Nephron (organoid): ENCODE measurements around the gene NSMCE1.

Source experiments
- H3K27ac Mint-ChIP-seq, 3 experiments: 2 replicates each; pipeline ENCODE4 v1.8.0; 2020; ENCODE audit warnings: mixed read lengths in 3 of 3, mild to moderate bottlenecking in 2 of 3, moderate library complexity in 1 of 3
- H3K27me3 Mint-ChIP-seq: 2 replicates; pipeline ENCODE4 v1.8.0; 2021; ENCODE audit warnings: low read depth, mild to moderate bottlenecking, moderate library complexity, mixed read lengths
- H3K36me3 Mint-ChIP-seq: 2 replicates; pipeline ENCODE4 v1.8.0; 2020; ENCODE audit warnings: low read depth, mixed read lengths
- H3K4me1 Mint-ChIP-seq: 2 replicates; pipeline ENCODE4 v1.8.0; 2020; ENCODE audit warnings: mixed read lengths
- H3K4me3 Mint-ChIP-seq, 3 experiments: 2 replicates each; pipeline ENCODE4 v1.8.0; 2020; ENCODE audit warnings: mild to moderate bottlenecking in 3 of 3, mixed read lengths in 3 of 3, moderate library complexity in 2 of 3
- H3K9me3 Mint-ChIP-seq: 2 replicates; pipeline ENCODE4 v1.8.0; 2020; ENCODE audit warnings: mixed read lengths
- CTCF ChIP-seq, 3 experiments: fragments of 200-600 bp; sonication (generic); IDR thresholded peaks; one replicate each; pipeline ENCODE4 v1.5.0; 2021; ENCODE audit warnings: antibody characterized with exemption in 3 of 3; ENCODE audit not compliant: unreplicated experiment in 3 of 3

Gene NSMCE1

GRCh38 chr16:27245276-27246172 is 23.0 kb downstream of the NSMCE1 start:
- no peak for TF ChIP-seq CTCF (IDR thresholded peaks at IDR 0.05; ENCODE audit: unreplicated experiment in 3 of 3)
- H3K9me3 Mint-ChIP-seq = no peaks in the 10 kb centered on the region
- no peaks in the 10 kb centered on the region for H3K36me3 Mint-ChIP-seq
- H3K4me3 Mint-ChIP-seq = peak overlapping the region in 1 of 3 experiments; percentile 46
- peak overlapping the region; percentile 89 to 93 (median 90) for H3K27ac Mint-ChIP-seq
- H3K27me3 Mint-ChIP-seq = no peaks in the 10 kb centered on the region
- peaks cover 49% of the 10 kb centered on the region for H3K4me1 Mint-ChIP-seq

DNA sequence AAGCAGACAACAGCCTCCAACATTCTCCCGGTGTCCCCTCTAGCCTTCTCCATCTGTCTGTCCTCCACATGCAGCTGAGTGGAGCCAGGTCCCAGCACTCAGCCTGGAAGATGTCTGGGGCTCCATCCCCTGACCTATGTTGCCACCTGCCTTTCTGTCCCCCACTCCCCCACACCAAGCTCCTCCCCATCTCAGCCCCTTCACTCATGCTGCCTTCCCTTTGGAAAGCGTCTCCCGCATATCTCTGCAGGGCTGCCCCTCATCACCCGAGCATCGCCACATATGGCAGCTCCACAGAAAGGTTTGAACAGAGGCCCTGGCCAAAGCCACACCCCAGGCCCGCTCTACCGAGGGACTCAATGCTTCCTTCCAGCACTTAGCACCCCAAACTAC is 24.2 kb downstream of the NSMCE1 start:
- TF ChIP-seq CTCF (IDR thresholded peaks at IDR 0.05; ENCODE audit: unreplicated experiment in 3 of 3) = no peak
- Mint-ChIP-seq H3K9me3 (no peaks in the 10 kb centered on the region), H3K4me3 (peak overlapping the region in 2 of 3 experiments; percentile 28 to 34), H3K36me3 (no peaks in the 10 kb centered on the region), H3K4me1 (peaks cover 49% of the 10 kb centered on the region), H3K27ac (peak overlapping the region; percentile 89 to 93 (median 90)), H3K27me3 (no peaks in the 10 kb centered on the region)

- Mint-ChIP-seq H3K36me3 (no peaks in the 10 kb centered on the region), H3K27ac (peak overlapping the region; percentile 89 to 93 (median 90)), H3K4me3 (peak overlapping the region; percentile 9 to 34 (median 28)), H3K27me3 (no peaks in the 10 kb centered on the region), H3K4me1 (peaks cover 49% of the 10 kb centered on the region), H3K9me3 (no peaks in the 10 kb centered on the region)
- TF ChIP-seq CTCF (IDR thresholded peaks at IDR 0.05; ENCODE audit: unreplicated experiment in 3 of 3) = no peak
Measured at GRCh38 chr16:27243725-27244362, 24.7 kb downstream of the NSMCE1 start.

DNA sequence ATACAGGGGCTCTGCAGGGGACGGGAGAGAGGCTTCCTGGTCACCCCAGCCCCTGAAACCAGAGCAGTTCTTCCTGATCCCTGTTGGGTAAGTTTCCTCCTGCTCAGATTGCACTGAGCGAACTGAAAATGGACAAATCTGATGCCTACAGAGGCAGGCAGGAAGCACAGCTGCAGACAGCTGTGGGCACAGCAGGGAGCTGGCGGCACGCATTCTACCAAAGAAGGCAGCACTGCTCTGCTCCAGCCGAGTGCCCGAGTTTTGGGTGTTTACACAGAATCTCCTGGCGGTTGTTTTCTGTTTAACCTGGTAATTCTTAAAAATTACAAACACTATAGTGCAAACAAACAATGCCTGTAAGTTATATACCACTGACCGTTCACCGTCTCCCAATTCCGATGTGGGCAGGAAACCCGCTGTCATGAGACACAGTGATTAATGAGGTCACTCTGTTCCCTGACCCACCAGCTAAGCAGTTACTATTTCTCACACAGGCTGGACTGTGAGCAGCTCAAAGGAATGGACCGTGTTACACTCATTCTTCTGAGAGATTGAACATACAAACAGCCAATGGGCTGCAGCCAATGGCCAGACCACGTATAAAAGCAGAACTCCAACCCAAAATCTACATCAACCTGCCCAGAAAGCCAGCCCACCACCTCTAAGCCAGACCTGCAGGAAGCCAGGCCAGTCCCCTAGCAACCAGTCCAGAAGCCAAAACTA is 25.5 kb downstream of the NSMCE1 start:
- no peak for TF ChIP-seq CTCF (IDR thresholded peaks at IDR 0.05; ENCODE audit: unreplicated experiment in 3 of 3)
- Mint-ChIP-seq H3K27me3 (no peaks in the 10 kb centered on the region), H3K4me1 (peaks cover 55% of the 10 kb centered on the region), H3K4me3 (peak overlapping the region; percentile 55 to 69 (median 57)), H3K9me3 (no peaks in the 10 kb centered on the region), H3K27ac (peak overlapping the region; percentile 89 to 90 (median 89)), H3K36me3 (no peaks in the 10 kb centered on the region)

DNA sequence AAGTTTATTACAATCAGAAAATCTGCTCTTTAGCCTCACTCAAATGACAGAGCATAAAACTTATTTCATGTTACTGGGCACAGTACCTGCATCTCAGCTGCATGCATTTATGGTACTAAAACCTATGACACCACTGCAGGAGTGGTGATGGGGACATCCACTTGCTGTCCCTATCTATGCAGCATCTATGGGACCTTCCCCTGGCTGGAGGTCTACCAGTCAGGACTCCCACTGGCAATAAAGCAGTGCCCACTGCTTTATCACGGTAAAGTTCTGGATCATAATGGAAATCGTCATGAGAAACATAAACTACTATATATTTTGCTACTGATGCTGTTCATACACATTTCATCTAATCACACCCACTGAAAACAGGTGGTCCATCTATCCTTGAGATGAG is 26.2 kb downstream of the NSMCE1 start:
- Mint-ChIP-seq H3K4me1 (peaks cover 61% of the 10 kb centered on the region), H3K9me3 (no peaks in the 10 kb centered on the region), H3K36me3 (no peaks in the 10 kb centered on the region), H3K27me3 (no peaks in the 10 kb centered on the region), H3K27ac (peak overlapping the region; percentile 89 to 90 (median 89)), H3K4me3 (peak overlapping the region in 2 of 3 experiments; percentile 55 to 69)
- no peak for TF ChIP-seq CTCF (IDR thresholded peaks at IDR 0.05; ENCODE audit: unreplicated experiment in 3 of 3)
